K562 (cell line): ENCODE data around the gene APLNR. TPM values are rescaled to one million over a fixed set of nuclear protein-coding genes. Genes with fewer than 3 reads are reported as not detected.

Source experiments
- ARID1B ChIP-seq: fragments of 450-650 bp; IDR thresholded peaks from 2 replicates; pipeline ENCODE4 v1.6.1; 2016; ENCODE audit warnings: antibody characterized with exemption, mild to moderate bottlenecking, inconsistent platforms
- CBFA2T2 ChIP-seq: fragments of 450-650 bp; conservative IDR thresholded peaks from 2 replicates; pipeline ENCODE4 v1.6.1; 2017; ENCODE audit warnings: mild to moderate bottlenecking
- CBFA2T3 ChIP-seq: fragments of 450-650 bp; IDR thresholded peaks from 2 replicates; pipeline ENCODE4 v1.6.1; 2017
- CBX3 ChIP-seq, 2 experiments: IDR thresholded peaks; 1 replicate in 1 of 2; 2 replicates in 1 of 2; pipeline ENCODE4 v1.6.1; 2012; ENCODE audit warnings: inconsistent platforms in 2 of 2, low read length in 2 of 2, borderline replicate concordance in 1 of 2, control low read depth in 1 of 2
- FOXA1 ChIP-seq: fragments of 450-650 bp; IDR thresholded peaks from 2 replicates; pipeline ENCODE4 v1.6.1; 2016; ENCODE audit warnings: mild to moderate bottlenecking, borderline replicate concordance
- HDAC2 ChIP-seq: fragments of 450-650 bp; IDR thresholded peaks from 2 replicates; pipeline ENCODE4 v1.6.1; 2016; ENCODE audit warnings: mild to moderate bottlenecking
- HMGN3 ChIP-seq: IDR thresholded peaks from 2 replicates; pipeline ENCODE4 v1.6.1; 2011; ENCODE audit warnings: borderline replicate concordance, low read depth, mild to moderate bottlenecking, mixed read lengths, low read length; ENCODE audit not compliant: insufficient read length; ENCODE audit errors: extremely low read depth
- HMGXB4 ChIP-seq: sonication (generic); formaldehyde crosslinking; IDR thresholded peaks from 2 replicates; pipeline ENCODE4 v1.8.1; 2023; ENCODE audit warnings: mild to moderate bottlenecking, missing genetic modification reagents
- MAFF ChIP-seq: IDR thresholded peaks from 2 replicates; pipeline ENCODE4 v1.6.1; 2012; ENCODE audit warnings: low read length, improper control_type of control experiment
- NFIX ChIP-seq: fragments of 250-450 bp; sonication (Bioruptor Pico); IDR thresholded peaks from 2 replicates; pipeline ENCODE4 v1.4.0; 2020; ENCODE audit warnings: low read depth, mild to moderate bottlenecking, moderate library complexity
- PHF21A ChIP-seq: fragments of 450-650 bp; IDR thresholded peaks from 2 replicates; pipeline ENCODE4 v1.6.1; 2017; ENCODE audit warnings: low read depth, borderline replicate concordance
- PPARD ChIP-seq: fragments of 250-450 bp; sonication (Bioruptor Pico); IDR thresholded peaks from 2 replicates; pipeline ENCODE4 v1.8.0; 2022; ENCODE audit warnings: inconsistent platforms, mild to moderate bottlenecking, moderate library complexity
- SMC3 ChIP-seq: conservative IDR thresholded peaks from 2 replicates; pipeline ENCODE4 v1.6.1; 2011; ENCODE audit warnings: low read depth, low read length, improper control_type of control experiment; ENCODE audit not compliant: insufficient read depth
- SOX6 ChIP-seq: fragments of 450-650 bp; IDR thresholded peaks from 2 replicates; pipeline ENCODE4 v1.6.1; 2014; ENCODE audit warnings: mild to moderate bottlenecking
- SRSF7 ChIP-seq: fragments of 200-400 bp; formaldehyde crosslinking; optimal IDR thresholded peaks from 2 replicates; pipeline ENCODE3; 2017; ENCODE audit warnings: mild to moderate bottlenecking, low read depth, low read length
- YY1 ChIP-seq, 3 experiments: IDR thresholded peaks; 2 replicates each; pipeline ENCODE4 v1.6.1; 2011; ENCODE audit warnings: low read length in 2 of 3, mild to moderate bottlenecking in 2 of 3, moderate library complexity in 2 of 3, borderline replicate concordance in 1 of 3, control low read depth in 1 of 3, low read depth in 1 of 3; ENCODE audit not compliant: insufficient read depth in 3 of 3, insufficient replicate concordance in 2 of 3, control insufficient read depth in 1 of 3, insufficient read length in 1 of 3; ENCODE audit errors: extremely low read depth in 1 of 3
- ZBTB1 ChIP-seq: sonication (generic); formaldehyde crosslinking; IDR thresholded peaks from 2 replicates; pipeline ENCODE4 v1.8.1; 2023; ENCODE audit warnings: missing genetic modification reagents, low read depth, mild to moderate bottlenecking, borderline replicate concordance
- ZNF316 ChIP-seq: fragments of 450-650 bp; IDR thresholded peaks from 2 replicates; pipeline ENCODE4 v1.6.1; 2016
- ZNF354B ChIP-seq: fragments of 250-450 bp; sonication (Bioruptor Pico); IDR thresholded peaks from 2 replicates; pipeline ENCODE4 v1.4.0; 2020
- ZNF445 ChIP-seq: fragments of 250-450 bp; sonication (Bioruptor Pico); IDR thresholded peaks from 2 replicates; pipeline ENCODE4 v1.4.0; 2020; ENCODE audit warnings: low read depth, mild to moderate bottlenecking, moderate library complexity
- ZNF77 ChIP-seq: fragments of 250-450 bp; sonication (Bioruptor Pico); IDR thresholded peaks from 2 replicates; pipeline ENCODE4 v1.5.0; 2020
- ZNF780A ChIP-seq: fragments of 250-450 bp; sonication (Bioruptor Pico); IDR thresholded peaks from 2 replicates; pipeline ENCODE4 v1.5.0; 2021; ENCODE audit warnings: mild to moderate bottlenecking
- polyA plus RNA-seq, 8 experiments: library from polyadenylated mRNA; depleted of rRNA in 4 of 8; stranded (reverse) in 5 of 8; unstranded in 3 of 8; fragments of >200 nt; fragmentation: Nextera tagmentation in 2 of 8; fragmentation: Illumina TruSeq in 1 of 8; extraction: Ambion mirVana in 2 of 8; extraction: Trizol in 1 of 8; gene quantifications; 2 replicates each; pipeline versions ENCODE4 v1.2.1 to v1.2.3, GENCODE V29; 2011 to 2014; ENCODE audit warnings: inconsistent platforms in 1 of 8, missing spikeins in 1 of 8
- total RNA-seq, 7 experiments: library from RNA; depleted of rRNA in 6 of 7; stranded (reverse); fragments of >200 nt in 6 of 7; fragmentation: Illumina TruSeq in 2 of 7; extraction: Trizol in 2 of 7; gene quantifications; 2 replicates each; pipeline versions ENCODE4 v1.2.1 to v1.2.3, GENCODE V29; 2011 to 2021; ENCODE audit warnings: low replicate concordance in 1 of 7
- TF ChIP-seq, protein P1 (sequence below): fragments of 150-350 bp; conservative IDR thresholded peaks from 2 replicates; pipeline ENCODE4 v1.6.1; 2014; ENCODE audit warnings: low read length
- TF ChIP-seq, protein P2 (sequence below): fragments of 250-450 bp; sonication (Bioruptor Pico); IDR thresholded peaks from 2 replicates; pipeline ENCODE4 v1.5.0; 2020; ENCODE audit warnings: mild to moderate bottlenecking, borderline replicate concordance

The APLNR gene
- total and polyA plus RNA-seq, 9 of the 15 experiments (the other 6 are each of a cell fraction or from before 2014, with no cell fraction given) = 0.15 to 2.0 (median 0.65) TPM

GRCh38 chr11:57251491-57252104 is 14.5 kb upstream of the APLNR start (continued):
- TF ChIP-seq HMGN3 = no peak
- no peak for TF ChIP-seq CBX3 (IDR thresholded peaks at IDR 0.05; ENCODE audit: borderline replicate concordance in 1 of 2, low read length in 2 of 2)
- TF ChIP-seq CBFA2T2 = no peak; the same call in 1 of the 2 replicates
- TF ChIP-seq, protein P1, sequence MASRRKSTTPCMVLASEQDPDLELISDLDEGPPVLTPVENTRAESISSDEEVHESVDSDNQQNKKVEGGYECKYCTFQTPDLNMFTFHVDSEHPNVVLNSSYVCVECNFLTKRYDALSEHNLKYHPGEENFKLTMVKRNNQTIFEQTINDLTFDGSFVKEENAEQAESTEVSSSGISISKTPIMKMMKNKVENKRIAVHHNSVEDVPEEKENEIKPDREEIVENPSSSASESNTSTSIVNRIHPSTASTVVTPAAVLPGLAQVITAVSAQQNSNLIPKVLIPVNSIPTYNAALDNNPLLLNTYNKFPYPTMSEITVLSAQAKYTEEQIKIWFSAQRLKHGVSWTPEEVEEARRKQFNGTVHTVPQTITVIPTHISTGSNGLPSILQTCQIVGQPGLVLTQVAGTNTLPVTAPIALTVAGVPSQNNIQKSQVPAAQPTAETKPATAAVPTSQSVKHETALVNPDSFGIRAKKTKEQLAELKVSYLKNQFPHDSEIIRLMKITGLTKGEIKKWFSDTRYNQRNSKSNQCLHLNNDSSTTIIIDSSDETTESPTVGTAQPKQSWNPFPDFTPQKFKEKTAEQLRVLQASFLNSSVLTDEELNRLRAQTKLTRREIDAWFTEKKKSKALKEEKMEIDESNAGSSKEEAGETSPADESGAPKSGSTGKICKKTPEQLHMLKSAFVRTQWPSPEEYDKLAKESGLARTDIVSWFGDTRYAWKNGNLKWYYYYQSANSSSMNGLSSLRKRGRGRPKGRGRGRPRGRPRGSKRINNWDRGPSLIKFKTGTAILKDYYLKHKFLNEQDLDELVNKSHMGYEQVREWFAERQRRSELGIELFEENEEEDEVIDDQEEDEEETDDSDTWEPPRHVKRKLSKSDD = no peak
- peak; percentile 61 for TF ChIP-seq ZNF316
- TF ChIP-seq ZNF445 (CRISPR knock-in tag) = no peak
- TF ChIP-seq NFIX (CRISPR knock-in tag) = peak; percentile 94
- no peak for TF ChIP-seq SMC3
- peak; percentile 70 for TF ChIP-seq CBFA2T3
- no peak for TF ChIP-seq PHF21A
- no peak for TF ChIP-seq ZNF354B (CRISPR knock-in tag)
- no peak for TF ChIP-seq PPARD (CRISPR knock-in tag)
- TF ChIP-seq ZNF780A = no peak
- no peak for TF ChIP-seq HMGXB4 (CRISPR knock-in tag)
- no peak for TF ChIP-seq SOX6
- TF ChIP-seq FOXA1 = no peak
- TF ChIP-seq ZNF77 = no peak
- TF ChIP-seq HDAC2 = no peak
- no peak for TF ChIP-seq YY1 (IDR thresholded peaks at IDR 0.05; ENCODE audit: borderline replicate concordance in 1 of 3, control insufficient read depth in 1 of 3, extremely low read depth in 1 of 3, insufficient read depth in 3 of 3, insufficient read length in 1 of 3, insufficient replicate concordance in 2 of 3, low read depth in 1 of 3, low read length in 2 of 3)
- no peak for TF ChIP-seq ZBTB1 (CRISPR knock-in tag)
- peak; percentile 71 for TF ChIP-seq MAFF
- TF ChIP-seq, protein P2, sequence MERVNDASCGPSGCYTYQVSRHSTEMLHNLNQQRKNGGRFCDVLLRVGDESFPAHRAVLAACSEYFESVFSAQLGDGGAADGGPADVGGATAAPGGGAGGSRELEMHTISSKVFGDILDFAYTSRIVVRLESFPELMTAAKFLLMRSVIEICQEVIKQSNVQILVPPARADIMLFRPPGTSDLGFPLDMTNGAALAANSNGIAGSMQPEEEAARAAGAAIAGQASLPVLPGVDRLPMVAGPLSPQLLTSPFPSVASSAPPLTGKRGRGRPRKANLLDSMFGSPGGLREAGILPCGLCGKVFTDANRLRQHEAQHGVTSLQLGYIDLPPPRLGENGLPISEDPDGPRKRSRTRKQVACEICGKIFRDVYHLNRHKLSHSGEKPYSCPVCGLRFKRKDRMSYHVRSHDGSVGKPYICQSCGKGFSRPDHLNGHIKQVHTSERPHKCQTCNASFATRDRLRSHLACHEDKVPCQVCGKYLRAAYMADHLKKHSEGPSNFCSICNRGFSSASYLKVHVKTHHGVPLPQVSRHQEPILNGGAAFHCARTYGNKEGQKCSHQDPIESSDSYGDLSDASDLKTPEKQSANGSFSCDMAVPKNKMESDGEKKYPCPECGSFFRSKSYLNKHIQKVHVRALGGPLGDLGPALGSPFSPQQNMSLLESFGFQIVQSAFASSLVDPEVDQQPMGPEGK = no peak
- no peak for TF ChIP-seq SRSF7
- TF ChIP-seq ARID1B = peak; percentile 56
